Stimulated activated CD8-positive, alpha-beta memory T cell treated with anti-CD3 and anti-CD28 coated beads, Interleukin-7, amount 100 ng/mL, for 1 hour (primary cell): ENCODE measurements around the gene SPAG9.
"Not testable (repeated sequence)": the region's sequence is repeated elsewhere in the genome, so short reads cannot be mapped to it uniquely, and the experiment has no call there.

Experiments used
- DNase-seq, 2 donors: peaks; one replicate each; pipeline ENCODE4 v3.0.0-alpha.2; 2020; ENCODE audit warnings: low read depth in 2 of 2

The SPAG9 gene

GRCh38 chr17:51085150-51085805, 35.4 kb downstream of the SPAG9 start:
- no peak for DNase-seq

GRCh38 chr17:51083981-51084380, 36.7 kb downstream of the SPAG9 start:
- no peak for DNase-seq

- not testable (repeated sequence) for DNase-seq
Observed at GRCh38 chr17:51083364-51083763, 37.3 kb downstream of the SPAG9 start.

- no peak for DNase-seq
Observed at GRCh38 chr17:51079049-51079448, 41.6 kb downstream of the SPAG9 start.

GRCh38 chr17:51078009-51078592, 42.6 kb downstream of the SPAG9 start:
- no peak for DNase-seq

GRCh38 chr17:51076821-51077220, 43.8 kb downstream of the SPAG9 start:
- DNase-seq, result no peak

- no peak for DNase-seq
Observed at GRCh38 chr17:51071556-51071955, 49.1 kb downstream of the SPAG9 start.

- no peak for DNase-seq
Observed at GRCh38 chr17:51065466-51065865, 55.2 kb downstream of the SPAG9 start.

- no peak for DNase-seq
Observed at GRCh38 chr17:51064061-51064735, 56.5 kb downstream of the SPAG9 start.

- no peak for DNase-seq
Observed at GRCh38 chr17:51060396-51060795, 60.3 kb downstream of the SPAG9 start.

GRCh38 chr17:51059781-51060180, 60.9 kb downstream of the SPAG9 start:
- DNase-seq, result no peak

GRCh38 chr17:51057534-51057933, 63.1 kb downstream of the SPAG9 start:
- no peak for DNase-seq

- no peak for DNase-seq
Observed at GRCh38 chr17:51056813-51057510, 63.7 kb downstream of the SPAG9 start.

- no peak for DNase-seq
Observed at GRCh38 chr17:51054748-51055147, 65.9 kb downstream of the SPAG9 start.

GRCh38 chr17:51052235-51052634, 68.4 kb downstream of the SPAG9 start:
- DNase-seq, result no peak

GRCh38 chr17:51050291-51051033, 70.2 kb downstream of the SPAG9 start:
- no peak for DNase-seq

GRCh38 chr17:51046514-51047384, 73.9 kb downstream of the SPAG9 start:
- no peak for DNase-seq

- DNase-seq, result no peak
Observed at GRCh38 chr17:51046046-51046445, 74.6 kb downstream of the SPAG9 start.

- no peak for DNase-seq
Observed at GRCh38 chr17:51045621-51046020, 75.0 kb downstream of the SPAG9 start.

GRCh38 chr17:51044976-51045375, 75.7 kb downstream of the SPAG9 start:
- no peak for DNase-seq

GRCh38 chr17:51036084-51036483, 84.6 kb downstream of the SPAG9 start:
- no peak for DNase-seq
